ENCODE results near the gene NNAT.
"Not testable (repeated sequence)": the region's sequence is repeated elsewhere in the genome, so short reads cannot be mapped to it uniquely, and the experiment has no call there.

NNAT gene

DNA sequence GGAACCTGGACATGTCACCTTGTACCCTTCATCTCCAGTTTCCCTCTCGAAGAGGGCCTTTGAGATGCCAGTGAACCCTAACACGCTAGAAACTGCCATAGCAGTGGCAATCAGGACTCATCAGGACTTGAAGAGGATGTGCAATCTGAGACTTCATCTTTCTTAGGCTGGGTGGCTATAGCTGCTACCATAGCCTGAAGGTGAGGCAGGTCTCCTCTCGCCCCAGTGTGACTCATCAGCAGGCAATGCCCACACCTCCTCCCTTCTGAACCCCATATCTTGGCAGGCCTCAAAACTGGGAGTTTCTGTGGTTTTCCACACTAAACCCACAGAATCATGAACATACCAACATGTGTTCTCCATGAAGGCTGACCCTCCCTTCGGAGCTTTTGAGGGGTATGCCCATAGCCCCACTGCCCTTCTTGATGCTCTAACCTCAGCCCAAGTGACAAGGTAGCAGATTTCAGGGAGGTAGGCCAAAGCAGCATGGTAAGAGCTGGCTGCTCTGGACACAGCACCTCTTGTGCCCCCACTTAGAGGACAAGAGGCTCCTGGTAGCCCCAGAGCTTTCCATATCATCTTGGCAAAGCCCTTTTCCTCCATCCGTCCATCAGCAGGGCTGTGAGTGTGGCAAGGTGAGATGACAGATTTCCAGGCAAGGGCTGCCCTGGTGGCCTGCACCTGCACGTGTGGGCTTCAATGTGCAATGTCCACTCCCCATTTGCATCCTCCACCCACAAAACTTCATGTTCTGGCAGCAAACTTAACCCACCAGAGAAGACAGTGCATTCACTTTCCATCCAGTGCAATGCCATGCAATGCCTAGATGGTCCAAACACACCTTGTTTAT, 4.0 kb downstream of the NNAT start:
- FAIRE-seq: no peak

DNA sequence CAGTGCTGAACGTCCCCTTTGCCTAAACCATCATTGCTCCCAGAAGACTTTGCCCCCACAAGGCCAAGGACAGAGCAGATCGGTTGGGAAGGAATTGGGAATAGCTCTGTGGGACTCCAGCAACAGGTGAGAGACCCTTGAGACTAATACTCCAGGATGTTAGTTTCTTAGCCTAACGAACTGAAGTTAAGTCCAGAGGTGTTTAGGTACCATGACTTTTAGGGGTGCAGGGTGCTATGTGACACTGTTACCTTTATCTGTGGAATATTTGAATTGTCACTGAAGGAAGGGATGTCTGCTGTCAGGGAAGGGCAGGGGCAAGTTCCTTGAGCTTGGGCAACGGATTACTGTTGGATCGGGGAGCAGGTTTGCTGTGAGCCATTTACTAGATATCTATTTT, 4.8 kb downstream of the NNAT start:
- FAIRE-seq: no peak

GRCh38 chr20:37526238-37526838, 5.3 kb downstream of the NNAT start:
- no peak for FAIRE-seq

DNA sequence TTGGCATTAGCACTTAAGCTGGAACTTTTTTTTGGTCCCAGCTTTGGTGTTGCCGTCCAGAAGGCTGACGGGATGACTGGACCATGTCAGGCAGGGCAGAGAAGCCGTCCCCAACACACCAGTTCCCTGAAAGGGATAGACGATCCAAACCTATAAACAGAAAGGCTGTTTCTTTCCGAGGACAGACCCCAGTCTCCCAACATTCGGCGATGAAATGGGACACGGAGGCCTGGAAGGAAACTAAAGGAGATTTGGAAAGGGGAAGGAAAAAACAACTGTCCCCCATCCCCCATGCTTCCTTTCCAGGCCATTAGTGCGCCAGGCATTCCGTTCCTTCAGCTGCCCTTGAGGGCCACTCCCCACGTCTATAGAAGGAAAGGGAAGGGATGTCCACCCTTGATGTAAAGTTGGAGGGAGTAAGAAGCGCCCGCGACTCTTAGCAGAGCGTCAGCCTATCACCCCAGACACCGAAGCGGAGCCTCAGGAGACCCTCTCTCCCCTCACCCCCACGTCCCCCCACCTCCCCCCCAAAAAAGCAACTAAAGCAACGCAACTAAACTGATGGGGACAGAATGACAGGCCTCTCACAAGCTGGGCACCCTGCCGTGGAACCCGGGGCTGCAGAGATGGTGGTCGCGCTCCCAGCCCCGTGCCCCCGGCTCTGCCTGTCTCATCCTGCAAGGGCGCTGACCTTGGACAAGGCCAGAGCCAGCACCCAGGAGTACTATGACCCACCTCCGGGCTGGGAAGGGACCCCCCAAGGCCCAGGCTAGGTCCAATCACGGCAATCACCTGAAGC, 6.0 kb downstream of the NNAT start:
- no peak for FAIRE-seq

GRCh38 chr20:37527638-37528445, 6.8 kb downstream of the NNAT start, which contains the start of gene BLCAP:
Gene BLCAP (minus strand): TSS chr20:37527876. CDS start chr20:37519174, 8,702 bp downstream.
- no peak for FAIRE-seq

DNA sequence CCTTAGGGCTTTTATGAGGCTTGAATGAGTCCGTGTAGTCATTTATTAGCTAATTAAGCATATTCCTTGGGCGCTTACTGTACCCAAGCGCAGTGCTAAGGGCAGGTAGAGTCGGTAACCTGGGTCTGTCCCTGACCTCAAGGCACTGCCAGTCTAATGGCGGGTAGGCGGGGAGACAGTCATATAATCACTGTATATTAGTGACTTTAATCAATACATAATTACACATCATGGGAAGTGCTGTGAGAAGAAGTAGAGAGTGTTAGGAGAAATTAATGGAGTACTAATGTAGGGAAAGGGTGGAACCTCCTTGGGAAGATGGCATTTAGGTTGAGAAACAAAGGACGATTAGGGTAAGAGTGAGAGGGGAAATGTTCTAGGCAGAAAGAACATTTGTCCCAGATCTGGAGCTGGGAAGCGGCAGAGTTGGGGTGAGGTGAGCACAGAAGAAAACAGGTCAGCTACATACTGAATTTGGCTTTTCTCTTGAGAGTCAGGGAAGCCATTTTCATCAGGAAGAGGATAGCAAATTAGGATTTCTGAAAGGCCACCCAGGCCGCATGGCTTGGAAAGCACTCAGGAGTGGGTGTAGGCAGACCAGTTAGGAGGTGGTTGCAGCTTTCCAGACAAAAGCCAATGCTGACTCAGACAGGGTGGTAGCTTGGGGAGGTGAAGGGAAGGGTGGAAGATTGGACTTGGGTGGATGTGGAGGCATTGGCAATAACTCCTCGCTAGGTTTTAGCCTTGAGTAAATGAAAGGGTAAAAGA, 7.6 kb downstream of the NNAT start:
- FAIRE-seq: no peak

DNA sequence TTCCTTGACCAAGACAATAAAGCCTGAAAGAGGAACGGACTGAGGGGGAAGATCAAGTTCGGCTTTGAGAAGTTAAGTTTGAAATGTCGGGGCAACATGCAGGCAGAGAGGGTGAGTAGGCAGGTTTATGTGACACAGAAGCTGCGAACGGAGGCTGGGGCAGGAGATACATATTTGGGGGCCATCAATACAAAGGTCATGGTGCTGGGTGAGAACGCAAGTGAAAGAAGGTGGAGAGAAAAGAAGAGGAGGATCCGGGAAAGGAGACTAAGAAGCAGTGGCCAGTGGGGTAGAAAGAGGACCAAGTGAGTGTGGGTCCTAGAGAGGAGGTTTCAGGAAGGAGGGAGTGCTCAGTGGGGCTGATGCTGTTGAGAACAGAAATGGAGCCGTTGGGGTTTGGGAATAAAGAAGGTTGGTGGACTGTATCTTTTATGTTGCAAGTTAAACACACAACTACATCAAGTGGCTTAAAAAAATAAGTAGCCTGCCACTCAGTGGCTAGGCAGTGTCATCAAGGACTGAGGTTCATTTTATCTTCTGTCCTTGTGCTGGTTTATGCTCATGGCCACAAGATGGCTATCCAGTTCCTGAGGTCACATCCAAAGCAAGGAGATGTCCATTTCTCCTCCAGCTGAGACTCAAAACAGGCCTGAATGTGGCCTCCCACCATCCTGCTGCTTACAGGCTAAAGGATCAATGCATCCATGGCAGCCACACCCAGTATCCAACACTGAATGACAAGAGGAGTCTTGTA, 8.3 kb downstream of the NNAT start:
- FAIRE-seq: no peak

DNA sequence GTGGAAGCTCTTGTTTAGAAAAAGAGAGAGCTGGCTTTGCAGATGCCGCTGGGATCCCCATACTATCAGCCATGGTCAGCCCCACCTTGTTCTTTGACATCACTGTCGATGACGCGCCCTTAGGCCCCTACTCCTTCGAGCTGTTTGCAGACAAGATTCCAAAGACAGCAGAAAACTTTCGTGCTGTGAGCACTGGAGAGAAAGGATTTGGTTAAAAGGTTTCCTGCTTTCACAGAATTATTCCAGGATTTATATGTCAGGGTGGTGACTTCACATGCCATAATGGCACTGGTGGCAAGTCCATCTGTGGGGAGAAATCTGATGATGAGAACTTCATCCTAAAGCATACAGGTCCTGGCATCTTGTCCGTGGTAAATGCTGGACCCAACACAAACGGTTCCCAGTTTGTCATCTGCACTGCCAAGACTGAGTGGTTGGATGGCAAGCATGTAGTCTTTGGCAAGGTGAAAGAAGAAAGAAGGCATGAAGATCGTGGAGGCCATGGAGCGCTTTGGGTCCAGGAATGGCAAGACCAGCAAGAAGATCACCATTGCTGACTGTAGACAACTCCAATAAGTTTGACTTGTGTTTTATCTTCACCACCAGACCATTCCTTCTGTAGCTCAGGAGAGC, 9.0 kb downstream of the NNAT start:
- FAIRE-seq: no peak

GRCh38 chr20:37530696-37531095, 9.6 kb downstream of the NNAT start:
- no peak for FAIRE-seq

DNA sequence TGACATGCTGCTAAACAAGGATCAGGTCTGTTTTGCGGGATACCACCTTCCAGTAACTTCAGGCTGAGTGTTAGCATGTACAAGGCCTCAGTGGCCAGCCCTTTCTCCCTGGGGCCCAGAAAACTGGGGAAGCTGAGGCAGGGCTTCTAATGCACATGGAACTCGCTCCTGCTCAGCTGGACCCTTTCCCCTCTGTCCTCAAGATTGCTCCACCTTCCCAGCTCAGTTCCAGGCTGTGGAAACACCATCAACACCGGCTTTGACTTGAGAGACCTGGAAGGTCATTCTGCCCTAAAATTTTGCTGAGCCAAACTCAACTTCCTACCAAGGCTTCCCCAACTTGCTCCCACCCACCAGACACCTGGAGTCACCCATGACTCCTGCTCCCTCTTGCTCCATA, 10.8 kb downstream of the NNAT start:
- no peak for FAIRE-seq

DNA sequence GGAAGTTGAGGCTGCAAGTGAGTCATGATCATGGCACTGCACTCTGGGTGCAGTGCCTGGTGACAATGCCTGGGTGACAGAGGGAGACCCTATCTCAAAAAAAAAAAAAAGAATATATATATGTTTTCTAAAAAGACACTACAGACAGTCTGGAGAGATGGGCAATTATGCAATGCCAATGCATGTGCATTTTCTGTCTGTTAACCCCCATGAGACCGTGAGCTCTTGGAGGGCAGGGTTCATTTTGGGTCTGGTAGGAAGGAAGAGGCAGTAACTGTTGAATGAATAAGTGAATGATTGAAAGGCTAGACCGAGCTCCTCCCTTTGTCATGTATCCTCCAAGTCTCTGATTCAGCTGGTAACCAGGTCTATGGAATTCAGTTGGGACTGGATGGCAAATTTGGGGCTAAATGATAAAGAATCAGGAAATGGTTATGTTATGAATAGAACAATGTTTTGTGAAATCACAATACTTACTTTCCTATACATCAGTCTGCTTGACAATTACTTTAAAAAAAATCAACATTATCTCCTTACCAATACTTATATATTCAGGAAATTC, 12.2 kb downstream of the NNAT start:
- FAIRE-seq: no peak

GRCh38 chr20:37534401-37535157, 13.5 kb downstream of the NNAT start:
- peak; percentile 99 for FAIRE-seq

GRCh38 chr20:37535443-37536132, 14.5 kb downstream of the NNAT start:
- FAIRE-seq: no peak

DNA sequence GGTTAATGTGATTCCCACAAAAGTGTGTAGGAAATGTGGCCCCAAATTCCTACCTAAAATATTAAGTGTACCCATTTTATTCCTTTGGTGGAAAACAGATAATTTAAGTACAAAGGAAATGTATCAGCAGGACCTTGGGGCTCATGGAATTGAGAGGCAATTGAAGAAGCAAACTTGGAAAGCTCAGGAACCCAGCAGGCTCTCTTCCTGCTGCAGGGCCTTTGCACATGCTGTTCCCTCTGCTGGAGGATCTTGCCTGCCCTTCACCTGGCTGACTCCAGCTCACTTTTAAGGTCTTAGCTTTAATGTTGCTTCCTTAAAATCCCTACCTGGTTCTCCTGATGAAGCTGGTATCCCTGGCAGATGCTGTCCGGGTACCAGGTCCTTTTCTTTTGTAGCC, 16.5 kb downstream of the NNAT start:
- FAIRE-seq: no peak

DNA sequence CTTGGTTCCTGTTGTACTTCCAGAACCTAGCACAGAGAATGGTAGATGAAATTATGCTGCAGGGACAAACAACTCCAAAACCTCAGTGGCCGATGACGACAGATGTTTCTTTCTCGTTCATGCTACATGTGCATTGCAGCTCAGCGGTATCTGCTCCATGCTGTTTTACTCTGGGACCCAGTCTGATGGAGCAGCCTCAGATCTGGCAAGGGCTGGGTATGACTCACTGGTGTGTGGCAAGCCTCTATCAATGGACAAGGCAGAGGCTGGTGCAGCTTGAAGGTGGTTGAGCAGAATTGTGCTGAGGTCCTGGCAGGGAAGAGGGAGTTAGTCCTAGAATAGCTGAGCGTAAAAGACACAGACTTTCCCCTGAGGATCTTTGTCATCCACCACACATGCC, 17.0 kb downstream of the NNAT start:
- no peak for FAIRE-seq

- no peak for FAIRE-seq
Observed at GRCh38 chr20:37539424-37539823, 18.4 kb downstream of the NNAT start.

DNA sequence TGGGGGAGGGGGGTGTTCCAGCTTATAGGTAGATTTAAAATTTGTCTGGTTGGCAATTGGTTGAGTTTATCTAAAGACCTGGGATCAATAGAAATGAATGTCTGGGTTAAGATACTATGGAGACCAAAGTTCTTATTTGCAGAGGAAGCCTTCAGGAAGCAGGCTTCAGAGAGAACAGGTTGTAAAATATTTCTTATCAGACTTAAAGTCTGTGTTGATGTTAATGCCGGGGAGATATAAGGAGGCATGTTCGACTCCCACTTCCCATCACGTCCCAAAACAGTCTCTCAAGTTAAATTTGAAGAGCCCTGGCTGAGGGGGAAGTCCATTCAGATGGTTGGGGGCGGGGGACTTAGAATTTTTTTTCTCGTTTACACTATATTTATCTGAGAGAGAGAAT, 19.0 kb downstream of the NNAT start:
- FAIRE-seq: no peak

DNA sequence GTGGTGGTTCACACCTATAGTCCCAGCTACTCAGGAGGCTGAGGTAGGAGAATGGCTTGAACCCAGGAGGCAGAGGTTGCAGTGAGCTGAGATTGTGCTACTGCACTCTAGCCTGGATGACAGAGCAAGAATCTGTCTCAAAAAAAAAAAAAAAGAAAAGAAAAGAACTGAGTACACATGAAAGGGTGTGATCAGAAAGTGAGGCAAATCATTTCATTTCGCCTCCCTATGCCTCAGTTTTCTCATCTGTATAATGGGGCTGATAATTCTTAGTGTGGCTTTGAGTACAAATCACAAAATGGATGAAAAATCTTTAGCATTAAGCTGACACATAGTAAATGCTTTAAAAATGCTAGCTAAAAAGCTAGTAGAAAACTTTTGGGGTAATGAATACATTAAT, 19.8 kb downstream of the NNAT start:
- FAIRE-seq: not testable (repeated sequence)

- FAIRE-seq: no peak
Observed at GRCh38 chr20:37541326-37541725, 20.3 kb downstream of the NNAT start.
